ENCODE data around the gene NFU1.

NFU1 gene

GRCh38 chr2:69381337-69381737 lies 55.9 kb downstream of the NFU1 start:
- TF ChIP-seq CTCF (IDR thresholded peaks at IDR 0.05; ENCODE audit: control insufficient read depth, insufficient read depth, low read depth, low read length, missing control alignments), result no peak
- no peak for DNase-seq (ENCODE audit: low read depth)
- H3K4me3 ChIP-seq (ENCODE audit: control insufficient read depth, low read depth, low read length), result no peak overlapping the region

- no peak overlapping the region for H3K4me3 ChIP-seq (ENCODE audit: control insufficient read depth, low read depth, low read length)
- no peak for DNase-seq (ENCODE audit: low read depth)
- TF ChIP-seq CTCF (IDR thresholded peaks at IDR 0.05; ENCODE audit: control insufficient read depth, insufficient read depth, low read depth, low read length, missing control alignments), result no peak
Observed at GRCh38 chr2:69380072-69380917, 56.9 kb downstream of the NFU1 start.

GRCh38 chr2:69376403-69376802 lies 60.8 kb downstream of the NFU1 start:
- no peak for TF ChIP-seq CTCF (IDR thresholded peaks at IDR 0.05; ENCODE audit: control insufficient read depth, insufficient read depth, low read depth, low read length, missing control alignments)
- H3K4me3 ChIP-seq (ENCODE audit: control insufficient read depth, low read depth, low read length), result no peak overlapping the region
- no peak for DNase-seq (ENCODE audit: low read depth)

GRCh38 chr2:69375494-69376353 lies 61.5 kb downstream of the NFU1 start:
- no peak overlapping the region for H3K4me3 ChIP-seq (ENCODE audit: control insufficient read depth, low read depth, low read length)
- DNase-seq (ENCODE audit: low read depth), result no peak
- peak; percentile 52 for TF ChIP-seq CTCF (IDR thresholded peaks at IDR 0.05; ENCODE audit: control insufficient read depth, insufficient read depth, low read depth, low read length, missing control alignments)

GRCh38 chr2:69372767-69373166 lies 64.5 kb downstream of the NFU1 start:
- TF ChIP-seq CTCF (IDR thresholded peaks at IDR 0.05; ENCODE audit: control insufficient read depth, insufficient read depth, low read depth, low read length, missing control alignments), result no peak
- no peak overlapping the region for H3K4me3 ChIP-seq (ENCODE audit: control insufficient read depth, low read depth, low read length)
- DNase-seq (ENCODE audit: low read depth), result no peak

GRCh38 chr2:69369802-69370201 lies 67.4 kb downstream of the NFU1 start:
- no peak for DNase-seq (ENCODE audit: low read depth)
- no peak for TF ChIP-seq CTCF (IDR thresholded peaks at IDR 0.05; ENCODE audit: control insufficient read depth, insufficient read depth, low read depth, low read length, missing control alignments)
- H3K4me3 ChIP-seq (ENCODE audit: control insufficient read depth, low read depth, low read length), result no peak overlapping the region

All from AG09309 (cell line).